ENCODE results near the gene RPL27. TPM values are rescaled to one million over a fixed set of nuclear protein-coding genes. Genes with fewer than 3 reads are reported as not detected.

The RPL27 gene
- total RNA-seq, 2 donors from 2014 or later = 571 to 1,082 TPM

GRCh38 chr17:43013296-43013695 lies 15.1 kb downstream of the RPL27 start:
- WGBS = 79% methylated on average over 6 of the region's 8 CpGs
- TF ChIP-seq POLR2AphosphoS5 (IDR thresholded peaks at IDR 0.05) (no peak), CTCF (IDR thresholded peaks at IDR 0.05) (no peak), POLR2A (IDR thresholded peaks at IDR 0.05) (no peak)
- Histone ChIP-seq H3K27me3 (replicated peaks; ENCODE audit: insufficient read depth) (no peaks in the 10 kb centered on the region), H3K27ac (no peak overlapping the region), H3K9me3 (no peaks in the 10 kb centered on the region), H3K36me3 (peaks cover 0 to 3% of the 10 kb centered on the region in 2 donors), H3K4me3 (no peak overlapping the region), H3K4me1 (replicated peaks) (no peaks in the 10 kb centered on the region)
- no peak for DNase-seq (ENCODE audit: low spot score)
- intact Hi-C loops (cut with DNase I) = no loop called here

GRCh38 chr17:43014020-43014648 lies 15.9 kb downstream of the RPL27 start:
- H3K27ac ChIP-seq = no peak overlapping the region
- intact Hi-C loops (cut with DNase I) = no loop called here
- no peaks in the 10 kb centered on the region for H3K27me3 ChIP-seq (replicated peaks; ENCODE audit: insufficient read depth)
- no peak for DNase-seq (ENCODE audit: low spot score)
- H3K4me3 ChIP-seq = no peak overlapping the region
- H3K9me3 ChIP-seq = no peaks in the 10 kb centered on the region
- H3K4me1 ChIP-seq (replicated peaks) = no peaks in the 10 kb centered on the region
- no peak for TF ChIP-seq CTCF (IDR thresholded peaks at IDR 0.05)
- peaks cover 0 to 3% of the 10 kb centered on the region in 2 donors for H3K36me3 ChIP-seq
- 77% methylated on average over 12 of the region's 12 CpGs for WGBS

GRCh38 chr17:43014649-43015542 lies 16.7 kb downstream of the RPL27 start:
- Histone ChIP-seq H3K27me3 (replicated peaks; ENCODE audit: insufficient read depth) (no peaks in the 10 kb centered on the region), H3K4me3 (no peak overlapping the region), H3K4me1 (replicated peaks) (peaks cover 2% of the 10 kb centered on the region), H3K27ac (peak overlapping the region; percentile 33 to 41), H3K9me3 (no peaks in the 10 kb centered on the region), H3K36me3 (peaks cover 0 to 3% of the 10 kb centered on the region in 2 donors)
- WGBS = 76% methylated on average over 8 of the region's 8 CpGs
- DNase-seq (ENCODE audit: low spot score) = no peak
- intact Hi-C loops (cut with DNase I) = no loop called here
- TF ChIP-seq POLR2A (IDR thresholded peaks at IDR 0.05) (no peak), POLR2AphosphoS5 (IDR thresholded peaks at IDR 0.05) (no peak), CTCF (IDR thresholded peaks at IDR 0.05) (no peak)

- Histone ChIP-seq H3K27me3 (replicated peaks; ENCODE audit: insufficient read depth) (no peaks in the 10 kb centered on the region), H3K27ac (peak overlapping the region; percentile 33 to 41), H3K9me3 (no peaks in the 10 kb centered on the region), H3K4me1 (replicated peaks) (peaks cover 5% of the 10 kb centered on the region), H3K4me3 (no peak overlapping the region), H3K36me3 (peaks cover 0 to 3% of the 10 kb centered on the region in 2 donors)
- 59% methylated on average over 9 of the region's 9 CpGs for WGBS
- intact Hi-C loops (cut with DNase I) = no loop called here
- DNase-seq (ENCODE audit: low spot score) = no peak
- TF ChIP-seq POLR2AphosphoS5 (IDR thresholded peaks at IDR 0.05) (peak; percentile 30), CTCF (IDR thresholded peaks at IDR 0.05) (no peak), POLR2A (IDR thresholded peaks at IDR 0.05) (no peak)
Measured at GRCh38 chr17:43015579-43015978, 17.4 kb downstream of the RPL27 start.
